GM18505 (cell line): ENCODE data around the gene INPP4A.
A peak's percentile ranks its signal among the peaks of the same experiment; 100 is the strongest.

Experiments
- ATAC-seq: cut with Tn5 transposase; IDR thresholded peaks from one replicate; pipeline ENCODE4 v1.9.1; 2021; ENCODE audit not compliant: unreplicated experiment
- POLR2A ChIP-seq: IDR thresholded peaks from 4 replicates; pipeline ENCODE4 v1.6.1; 2011; ENCODE audit warnings: borderline replicate concordance; ENCODE audit not compliant: insufficient read depth, insufficient read length; ENCODE audit errors: extremely low read depth

INPP4A gene

GRCh38 chr2:98460573-98461497 lies 16.2 kb downstream of the INPP4A start:
- peak; percentile 53 for TF ChIP-seq POLR2A
- ATAC-seq: peak; percentile 52

GRCh38 chr2:98461498-98462049 lies 16.9 kb downstream of the INPP4A start:
- ATAC-seq: no peak
- no peak for TF ChIP-seq POLR2A

GRCh38 chr2:98463081-98463481 lies 18.4 kb downstream of the INPP4A start:
- no peak for ATAC-seq
- no peak for TF ChIP-seq POLR2A

- no peak for ATAC-seq
- TF ChIP-seq POLR2A: no peak
These were observed 18.9 kb downstream of the INPP4A start for GRCh38 chr2:98463551-98463971.

GRCh38 chr2:98463988-98464771 lies 19.5 kb downstream of the INPP4A start:
- no peak for ATAC-seq
- peak; percentile 52 for TF ChIP-seq POLR2A

- ATAC-seq: peak; percentile 33
These were observed 20.2 kb downstream of the INPP4A start for GRCh38 chr2:98464772-98465310.

GRCh38 chr2:98465456-98466226 lies 21.0 kb downstream of the INPP4A start:
- no peak for TF ChIP-seq POLR2A
- peak; percentile 38 for ATAC-seq

More at GRCh38 chr2:98464772-98465310, 20.2 kb downstream of the INPP4A start:
- peak; percentile 56 for TF ChIP-seq POLR2A

GRCh38 chr2:98467082-98467536 lies 22.5 kb downstream of the INPP4A start:
- TF ChIP-seq POLR2A: no peak
- ATAC-seq: no peak

GRCh38 chr2:98467652-98468051 lies 23.0 kb downstream of the INPP4A start:
- no peak for TF ChIP-seq POLR2A
- ATAC-seq: no peak

GRCh38 chr2:98468621-98469236 lies 24.1 kb downstream of the INPP4A start:
- ATAC-seq: peak; percentile 34

GRCh38 chr2:98469862-98470544 lies 25.3 kb downstream of the INPP4A start:
- TF ChIP-seq POLR2A: no peak
- ATAC-seq: no peak

More at GRCh38 chr2:98468621-98469236, 24.1 kb downstream of the INPP4A start:
- TF ChIP-seq POLR2A: peak; percentile 14
